ENCODE measurements around the gene L3MBTL4. TPM values are rescaled to one million over a fixed set of nuclear protein-coding genes. Genes with fewer than 3 reads are reported as not detected.

The L3MBTL4 gene
- total RNA-seq, 1 donor from 2014 or later: 0.56 TPM

GRCh38 chr18:5918205-5918858 lies 496.4 kb downstream of the L3MBTL4 start:
- Mint-ChIP-seq H3K36me3 (ENCODE audit: low read depth, unreplicated experiment) (no peaks in the 10 kb centered on the region), H3K27ac (ENCODE audit: unreplicated experiment) (no peak overlapping the region), H3K27me3 (ENCODE audit: unreplicated experiment) (peaks cover 5% of the 10 kb centered on the region), H3K4me1 (ENCODE audit: unreplicated experiment) (peaks cover 2% of the 10 kb centered on the region), H3K9me3 (ENCODE audit: unreplicated experiment) (no peaks in the 10 kb centered on the region), H3K4me3 (ENCODE audit: unreplicated experiment) (no peak overlapping the region)
- no peak for DNase-seq (ENCODE audit: low spot score)
- no peak for TF ChIP-seq CTCF (IDR thresholded peaks at IDR 0.05; ENCODE audit: unreplicated experiment)

- no peaks in the 10 kb centered on the region for H3K4me1 Mint-ChIP-seq (ENCODE audit: unreplicated experiment)
- TF ChIP-seq CTCF (IDR thresholded peaks at IDR 0.05; ENCODE audit: unreplicated experiment): no peak
- no peak overlapping the region for H3K4me3 Mint-ChIP-seq (ENCODE audit: unreplicated experiment)
- H3K36me3 Mint-ChIP-seq (ENCODE audit: low read depth, unreplicated experiment): no peaks in the 10 kb centered on the region
- DNase-seq (ENCODE audit: low spot score): no peak
- peaks cover 5% of the 10 kb centered on the region for H3K27me3 Mint-ChIP-seq (ENCODE audit: unreplicated experiment)
- no peaks in the 10 kb centered on the region for H3K9me3 Mint-ChIP-seq (ENCODE audit: unreplicated experiment)
- no peak overlapping the region for H3K27ac Mint-ChIP-seq (ENCODE audit: unreplicated experiment)
Observed at GRCh38 chr18:5914951-5915350, 499.8 kb downstream of the L3MBTL4 start.

GRCh38 chr18:5914016-5914415 lies 500.7 kb downstream of the L3MBTL4 start:
- TF ChIP-seq CTCF (IDR thresholded peaks at IDR 0.05; ENCODE audit: unreplicated experiment): no peak
- DNase-seq (ENCODE audit: low spot score): no peak
- H3K9me3 Mint-ChIP-seq (ENCODE audit: unreplicated experiment): no peaks in the 10 kb centered on the region
- no peak overlapping the region for H3K4me3 Mint-ChIP-seq (ENCODE audit: unreplicated experiment)
- H3K4me1 Mint-ChIP-seq (ENCODE audit: unreplicated experiment): no peaks in the 10 kb centered on the region
- peaks cover 5% of the 10 kb centered on the region for H3K27me3 Mint-ChIP-seq (ENCODE audit: unreplicated experiment)
- no peak overlapping the region for H3K27ac Mint-ChIP-seq (ENCODE audit: unreplicated experiment)
- H3K36me3 Mint-ChIP-seq (ENCODE audit: low read depth, unreplicated experiment): no peaks in the 10 kb centered on the region

- Mint-ChIP-seq H3K36me3 (ENCODE audit: low read depth, unreplicated experiment) (no peaks in the 10 kb centered on the region), H3K4me1 (ENCODE audit: unreplicated experiment) (no peaks in the 10 kb centered on the region), H3K4me3 (ENCODE audit: unreplicated experiment) (no peak overlapping the region), H3K27me3 (ENCODE audit: unreplicated experiment) (peaks cover 5% of the 10 kb centered on the region), H3K27ac (ENCODE audit: unreplicated experiment) (no peak overlapping the region), H3K9me3 (ENCODE audit: unreplicated experiment) (no peaks in the 10 kb centered on the region)
- no peak for DNase-seq (ENCODE audit: low spot score)
- no peak for TF ChIP-seq CTCF (IDR thresholded peaks at IDR 0.05; ENCODE audit: unreplicated experiment)
Observed at GRCh38 chr18:5912566-5912965, 502.1 kb downstream of the L3MBTL4 start.

GRCh38 chr18:5909125-5909524 lies 505.6 kb downstream of the L3MBTL4 start:
- no peaks in the 10 kb centered on the region for H3K9me3 Mint-ChIP-seq (ENCODE audit: unreplicated experiment)
- no peaks in the 10 kb centered on the region for H3K27me3 Mint-ChIP-seq (ENCODE audit: unreplicated experiment)
- no peak overlapping the region for H3K4me3 Mint-ChIP-seq (ENCODE audit: unreplicated experiment)
- H3K27ac Mint-ChIP-seq (ENCODE audit: unreplicated experiment): no peak overlapping the region
- no peaks in the 10 kb centered on the region for H3K4me1 Mint-ChIP-seq (ENCODE audit: unreplicated experiment)
- TF ChIP-seq CTCF (IDR thresholded peaks at IDR 0.05; ENCODE audit: unreplicated experiment): no peak
- no peaks in the 10 kb centered on the region for H3K36me3 Mint-ChIP-seq (ENCODE audit: low read depth, unreplicated experiment)
- no peak for DNase-seq (ENCODE audit: low spot score)

Small RNAs within 50 kb of the gene (microRNA-seq; reads per million reads assigned to microRNA genes)
- not detected for gene MIR4317 (ENCODE audit: unreplicated experiment)
